K562 (cell line): ENCODE measurements around the gene AQP5. TPM values are rescaled to one million over a fixed set of nuclear protein-coding genes. Genes with fewer than 3 reads are reported as not detected.

ENCODE experiments used
- ATF7 ChIP-seq: fragments of 450-650 bp; IDR thresholded peaks from 2 replicates; pipeline ENCODE4 v1.7.1; 2014; ENCODE audit warnings: mild to moderate bottlenecking, moderate library complexity
- CAMTA2 ChIP-seq: fragments of 250-450 bp; sonication (Bioruptor Pico); conservative IDR thresholded peaks from 2 replicates; pipeline ENCODE4 v1.5.1; 2022
- CTBP1 ChIP-seq: fragments of 450-650 bp; IDR thresholded peaks from 2 replicates; pipeline ENCODE4 v1.6.1; 2016; ENCODE audit warnings: borderline replicate concordance
- GTF2A2 ChIP-seq: IDR thresholded peaks from 2 replicates; pipeline ENCODE4 v1.6.1; 2016; ENCODE audit warnings: mild to moderate bottlenecking, missing genetic modification characterization, missing compliant biosample characterization
- KLF10 ChIP-seq: fragments of 250-450 bp; sonication (Bioruptor Pico); IDR thresholded peaks from 2 replicates; pipeline ENCODE4 v1.6.1; 2021; ENCODE audit warnings: matching md5 sums
- MAZ ChIP-seq, 2 experiments: fragments of 450-650 bp in 1 of 2; sonication (generic) in 1 of 2; formaldehyde crosslinking; IDR thresholded peaks in 1 of 2; conservative IDR thresholded peaks in 1 of 2; 2 replicates each; pipeline versions ENCODE4 v1.4.0 to v1.5.0; 2020; ENCODE audit warnings: mild to moderate bottlenecking in 1 of 2, missing genetic modification reagents in 1 of 2
- MXI1 ChIP-seq: IDR thresholded peaks from 2 replicates; pipeline ENCODE4 v1.6.1; 2011; ENCODE audit warnings: low read depth, mild to moderate bottlenecking, improper control_type of control experiment, low read length
- OTX1 ChIP-seq: fragments of 450-650 bp; formaldehyde crosslinking; IDR thresholded peaks from 2 replicates; pipeline ENCODE4 v1.4.0; 2022; ENCODE audit warnings: mild to moderate bottlenecking
- RBFOX2 ChIP-seq: fragments of 200-400 bp; formaldehyde crosslinking; IDR thresholded peaks from 2 replicates; pipeline ENCODE4 v1.6.1; 2017; ENCODE audit warnings: low read depth, mild to moderate bottlenecking, low read length, moderate library complexity
- RFX5 ChIP-seq: IDR thresholded peaks from 2 replicates; pipeline ENCODE4 v1.6.1; 2011; ENCODE audit warnings: low read depth, mild to moderate bottlenecking, improper control_type of control experiment, low read length
- SAFB ChIP-seq: fragments of 200-400 bp; formaldehyde crosslinking; IDR thresholded peaks from 2 replicates; pipeline ENCODE4 v1.6.1; 2017; ENCODE audit warnings: low read depth, low read length, borderline replicate concordance
- STAG1 ChIP-seq: sonication (generic); formaldehyde crosslinking; IDR thresholded peaks from 2 replicates; pipeline ENCODE4 v1.5.0; 2020; ENCODE audit warnings: missing genetic modification reagents, borderline replicate concordance
- TBL1XR1 ChIP-seq, 2 experiments: IDR thresholded peaks; 2 replicates each; pipeline ENCODE4 v1.6.1; 2012; ENCODE audit warnings: improper control_type of control experiment in 2 of 2, low read length in 2 of 2, mild to moderate bottlenecking in 1 of 2
- TEAD1 ChIP-seq, 2 experiments: fragments of 450-650 bp in 1 of 2; sonication (generic) in 1 of 2; formaldehyde crosslinking; IDR thresholded peaks; 2 replicates each; pipeline versions ENCODE4 v1.4.0 to v1.8.0; 2020 to 2022; ENCODE audit warnings: mild to moderate bottlenecking in 2 of 2, missing genetic modification reagents in 1 of 2
- TFAM ChIP-seq: fragments of 250-450 bp; sonication (Bioruptor Pico); conservative IDR thresholded peaks from 2 replicates; pipeline ENCODE4 v1.5.0; 2021; ENCODE audit warnings: mild to moderate bottlenecking, moderate library complexity
- ZNF324 ChIP-seq: fragments of 250-450 bp; sonication (Bioruptor Pico); IDR thresholded peaks from 2 replicates; pipeline ENCODE4 v1.4.0; 2020; ENCODE audit warnings: mild to moderate bottlenecking
- ZNF589 ChIP-seq: fragments of 200-800 bp; sonication (Bioruptor generic); IDR thresholded peaks from 2 replicates; pipeline ENCODE4 v1.6.1; 2016; ENCODE audit warnings: low read depth, missing genetic modification characterization, missing compliant biosample characterization
- polyA plus RNA-seq, 8 experiments: library from polyadenylated mRNA; depleted of rRNA in 4 of 8; stranded (reverse) in 5 of 8; unstranded in 3 of 8; fragments of >200 nt; fragmentation: Nextera tagmentation in 2 of 8; fragmentation: Illumina TruSeq in 1 of 8; extraction: Ambion mirVana in 2 of 8; extraction: Trizol in 1 of 8; gene quantifications; 2 replicates each; pipeline versions ENCODE4 v1.2.1 to v1.2.3, GENCODE V29; 2011 to 2014; ENCODE audit warnings: inconsistent platforms in 1 of 8, missing spikeins in 1 of 8
- total RNA-seq, 7 experiments: library from RNA; depleted of rRNA in 6 of 7; stranded (reverse); fragments of >200 nt in 6 of 7; fragmentation: Illumina TruSeq in 2 of 7; extraction: Trizol in 2 of 7; gene quantifications; 2 replicates each; pipeline versions ENCODE4 v1.2.1 to v1.2.3, GENCODE V29; 2011 to 2021; ENCODE audit warnings: low replicate concordance in 1 of 7
- TF ChIP-seq, protein P1 (sequence below): sonication (generic); formaldehyde crosslinking; IDR thresholded peaks from 2 replicates; pipeline ENCODE4 v1.8.0; 2022; ENCODE audit warnings: mild to moderate bottlenecking, missing genetic modification reagents
- TF ChIP-seq, protein P2 (sequence below): IDR thresholded peaks from 2 replicates; pipeline ENCODE4 v1.6.1; 2011; ENCODE audit warnings: borderline replicate concordance, low read depth, mild to moderate bottlenecking, moderate library complexity, low read length; ENCODE audit not compliant: insufficient read depth, poor library complexity, severe bottlenecking

The AQP5 gene
- total and polyA plus RNA-seq, 9 of the 15 experiments (the other 6 are each of a cell fraction or from before 2014, with no cell fraction given): not detected

DNA sequence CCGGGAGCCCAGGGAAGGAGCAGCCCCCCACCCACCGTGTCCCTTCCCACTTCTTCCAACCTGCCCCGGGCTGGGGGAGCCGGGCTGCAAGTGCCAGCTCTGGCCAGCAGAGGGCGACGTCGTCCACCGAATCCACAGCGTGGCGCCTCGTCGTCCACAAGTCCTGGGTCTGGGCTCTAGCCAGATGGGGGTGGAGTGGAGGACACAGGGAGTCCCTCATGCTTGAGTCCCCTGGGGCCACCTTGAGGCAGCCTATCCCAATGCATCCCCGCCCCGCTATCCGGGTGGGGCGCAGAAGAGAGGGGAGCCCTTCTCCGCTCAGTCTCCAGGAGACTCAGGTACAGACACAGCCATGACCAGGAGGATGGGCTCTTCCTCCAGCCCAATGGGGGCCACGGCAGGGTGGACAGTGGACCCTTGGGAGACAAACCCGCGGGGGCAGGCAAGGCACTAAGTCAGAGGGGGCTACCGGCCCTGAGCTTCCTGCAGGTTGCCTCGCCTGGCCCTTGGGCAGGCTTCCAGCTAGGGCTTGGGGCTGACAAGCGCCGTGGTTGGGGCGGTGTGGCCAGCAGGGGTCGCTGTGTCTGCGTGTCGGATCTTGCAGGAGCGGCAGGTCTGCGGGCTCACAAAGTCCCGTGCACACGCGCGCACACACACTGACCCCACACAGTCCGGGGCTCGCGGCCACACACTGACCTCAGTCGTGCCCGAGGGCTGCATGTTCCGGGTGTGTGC is 5.5 kb downstream of the AQP5 start (continued):
- TF ChIP-seq RBFOX2 (peak; percentile 51), KLF10 (CRISPR knock-in tag) (no peak), SAFB (peak; percentile 77; the same call in 1 of the 2 replicates), GTF2A2 (tag) (no peak), ZNF324 (0 out of 2 replicates have a peak, but pooled peaks have one; percentile 9), TFAM (CRISPR knock-in tag) (no peak), CAMTA2 (CRISPR knock-in tag) (no peak), TBL1XR1 (IDR thresholded peaks at IDR 0.05; ENCODE audit: low read length in 2 of 2) (no peak), CTBP1 (peak; percentile 71; the same call in 1 of the 2 replicates), ZNF589 (CRISPR knock-in tag) (no peak), TEAD1 (CRISPR knock-in tag; IDR thresholded peaks at IDR 0.05) (peak in 1 of 2 experiments; percentile 50; a peak in 1 of 4 replicates), ATF7 (peak; percentile 65), OTX1 (CRISPR knock-in tag) (0 out of 2 replicates have a peak, but pooled peaks have one; percentile 12), MXI1 (peak; percentile 5; the same call in 1 of the 2 replicates), RFX5 (peak; percentile 58; the same call in 1 of the 2 replicates), STAG1 (CRISPR knock-in tag) (peak; percentile 96), MAZ (CRISPR knock-in tag; conservative IDR thresholded peaks at IDR 0.05 in 1 of 2, IDR thresholded peaks at IDR 0.05 in 1 of 2) (peak; percentile 85 to 95)
- TF ChIP-seq, protein P1, sequence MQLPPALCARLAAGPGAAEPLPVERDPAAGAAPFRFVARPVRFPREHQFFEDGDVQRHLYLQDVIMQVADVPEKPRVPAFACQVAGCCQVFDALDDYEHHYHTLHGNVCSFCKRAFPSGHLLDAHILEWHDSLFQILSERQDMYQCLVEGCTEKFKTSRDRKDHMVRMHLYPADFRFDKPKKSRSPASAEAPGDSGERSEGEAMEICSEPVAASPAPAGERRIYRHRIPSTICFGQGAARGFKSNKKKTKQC: peak; percentile 27
- TF ChIP-seq, protein P2, sequence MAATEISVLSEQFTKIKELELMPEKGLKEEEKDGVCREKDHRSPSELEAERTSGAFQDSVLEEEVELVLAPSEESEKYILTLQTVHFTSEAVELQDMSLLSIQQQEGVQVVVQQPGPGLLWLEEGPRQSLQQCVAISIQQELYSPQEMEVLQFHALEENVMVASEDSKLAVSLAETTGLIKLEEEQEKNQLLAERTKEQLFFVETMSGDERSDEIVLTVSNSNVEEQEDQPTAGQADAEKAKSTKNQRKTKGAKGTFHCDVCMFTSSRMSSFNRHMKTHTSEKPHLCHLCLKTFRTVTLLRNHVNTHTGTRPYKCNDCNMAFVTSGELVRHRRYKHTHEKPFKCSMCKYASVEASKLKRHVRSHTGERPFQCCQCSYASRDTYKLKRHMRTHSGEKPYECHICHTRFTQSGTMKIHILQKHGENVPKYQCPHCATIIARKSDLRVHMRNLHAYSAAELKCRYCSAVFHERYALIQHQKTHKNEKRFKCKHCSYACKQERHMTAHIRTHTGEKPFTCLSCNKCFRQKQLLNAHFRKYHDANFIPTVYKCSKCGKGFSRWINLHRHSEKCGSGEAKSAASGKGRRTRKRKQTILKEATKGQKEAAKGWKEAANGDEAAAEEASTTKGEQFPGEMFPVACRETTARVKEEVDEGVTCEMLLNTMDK: peak; percentile 55
